ENCODE results near the gene LHFPL4.

GRCh38 chr3:9498781-9499180 lies 54.8 kb downstream of the LHFPL4 start:
- TF ChIP-seq CTCF (IDR thresholded peaks at IDR 0.05; ENCODE audit: insufficient read depth, low read length) (no peak), POLR2AphosphoS5 (IDR thresholded peaks at IDR 0.05; ENCODE audit: low read depth) (no peak)

All from HL-60 (cell line).